Measurements from ENCODE around the gene UBE2H. TPM values are rescaled to one million over a fixed set of nuclear protein-coding genes. Genes with fewer than 3 reads are reported as not detected.

The UBE2H gene
- total RNA-seq, 1 donor from 2014 or later: 104 TPM

GRCh38 chr7:129948877-129949291, 3.9 kb downstream of the UBE2H start:
- H3K27me3 Mint-ChIP-seq (ENCODE audit: low read depth): no peaks in the 10 kb centered on the region
- DNase-seq (ENCODE audit: low spot score in 2 of 2, unreplicated experiment in 2 of 2): peak; percentile 65 to 76
- peaks cover 9% of the 10 kb centered on the region for H3K9me3 Mint-ChIP-seq
- no peak overlapping the region for H3K4me3 Mint-ChIP-seq
- peaks cover 11% of the 10 kb centered on the region for H3K36me3 Mint-ChIP-seq
- peaks cover 20% of the 10 kb centered on the region for H3K4me1 Mint-ChIP-seq
- H3K27ac Mint-ChIP-seq: no peak overlapping the region
- TF ChIP-seq CTCF (IDR thresholded peaks at IDR 0.05; ENCODE audit: unreplicated experiment): no peak

GRCh38 chr7:129948338-129948737, 4.4 kb downstream of the UBE2H start:
- Mint-ChIP-seq H3K27ac (no peak overlapping the region), H3K36me3 (peaks cover 14% of the 10 kb centered on the region), H3K4me3 (no peak overlapping the region), H3K4me1 (peaks cover 20% of the 10 kb centered on the region), H3K9me3 (peaks cover 9% of the 10 kb centered on the region), H3K27me3 (ENCODE audit: low read depth) (no peaks in the 10 kb centered on the region)
- TF ChIP-seq CTCF (IDR thresholded peaks at IDR 0.05; ENCODE audit: unreplicated experiment): no peak
- DNase-seq (ENCODE audit: low spot score in 2 of 2, unreplicated experiment in 2 of 2): no peak

- no peak for DNase-seq (ENCODE audit: low spot score in 2 of 2, unreplicated experiment in 2 of 2)
Measured at GRCh38 chr7:129947701-129948100, 5.1 kb downstream of the UBE2H start.

GRCh38 chr7:129947049-129947448, 5.7 kb downstream of the UBE2H start:
- no peak for DNase-seq (ENCODE audit: low spot score in 2 of 2, unreplicated experiment in 2 of 2)
- Mint-ChIP-seq H3K4me3 (no peak overlapping the region), H3K27me3 (ENCODE audit: low read depth) (no peaks in the 10 kb centered on the region), H3K4me1 (peaks cover 14% of the 10 kb centered on the region), H3K27ac (peak overlapping the region; percentile 80), H3K36me3 (peaks cover 18% of the 10 kb centered on the region), H3K9me3 (peaks cover 9% of the 10 kb centered on the region)
- no peak for TF ChIP-seq CTCF (IDR thresholded peaks at IDR 0.05; ENCODE audit: unreplicated experiment)

More at GRCh38 chr7:129947701-129948100, 5.1 kb downstream of the UBE2H start:
- Mint-ChIP-seq H3K36me3 (peaks cover 15% of the 10 kb centered on the region), H3K27me3 (ENCODE audit: low read depth) (no peaks in the 10 kb centered on the region), H3K4me3 (no peak overlapping the region), H3K27ac (peak overlapping the region; percentile 89), H3K9me3 (peaks cover 9% of the 10 kb centered on the region), H3K4me1 (peaks cover 14% of the 10 kb centered on the region)
- no peak for TF ChIP-seq CTCF (IDR thresholded peaks at IDR 0.05; ENCODE audit: unreplicated experiment)

GRCh38 chr7:129946282-129946681, 6.5 kb downstream of the UBE2H start:
- TF ChIP-seq CTCF (IDR thresholded peaks at IDR 0.05; ENCODE audit: unreplicated experiment): no peak
- no peak for DNase-seq (ENCODE audit: low spot score in 2 of 2, unreplicated experiment in 2 of 2)
- H3K36me3 Mint-ChIP-seq: peaks cover 19% of the 10 kb centered on the region
- no peak overlapping the region for H3K4me3 Mint-ChIP-seq
- no peaks in the 10 kb centered on the region for H3K27me3 Mint-ChIP-seq (ENCODE audit: low read depth)
- H3K9me3 Mint-ChIP-seq: peaks cover 9% of the 10 kb centered on the region
- H3K4me1 Mint-ChIP-seq: peaks cover 14% of the 10 kb centered on the region
- H3K27ac Mint-ChIP-seq: peak overlapping the region; percentile 43

GRCh38 chr7:129943352-129943751, 9.4 kb downstream of the UBE2H start:
- TF ChIP-seq CTCF (IDR thresholded peaks at IDR 0.05; ENCODE audit: unreplicated experiment): no peak
- Mint-ChIP-seq H3K36me3 (peaks cover 27% of the 10 kb centered on the region), H3K27ac (peak overlapping the region; percentile 61), H3K27me3 (ENCODE audit: low read depth) (no peaks in the 10 kb centered on the region), H3K4me3 (no peak overlapping the region), H3K9me3 (peaks cover 9% of the 10 kb centered on the region), H3K4me1 (peaks cover 14% of the 10 kb centered on the region)
- DNase-seq (ENCODE audit: low spot score in 2 of 2, unreplicated experiment in 2 of 2): no peak
